Upper lobe of right lung (tissue), 1 donor: Measurements from ENCODE around the gene BMP10. TPM values are rescaled to one million over a fixed set of nuclear protein-coding genes. Genes with fewer than 3 reads are reported as not detected.

Source experiments
- ATAC-seq: fragments of 200-7000 bp; cut with Tn5 transposase; one replicate; pipeline ENCODE4 v1.9.1; 2020; ENCODE audit warnings: mild to moderate bottlenecking, moderate library complexity
- DNase-seq: peaks from one replicate; pipeline ENCODE4 v3.0.0-alpha.2; 2020
- H3K27ac ChIP-seq: fragments of 200-600 bp; one replicate; pipeline ENCODE4 v1.8.0; 2022
- H3K27me3 ChIP-seq: fragments of 200-600 bp; one replicate; pipeline ENCODE4 v1.8.0; 2022; ENCODE audit warnings: mild to moderate bottlenecking
- H3K36me3 ChIP-seq: fragments of 200-600 bp; one replicate; pipeline ENCODE4 v1.8.0; 2022
- H3K4me1 ChIP-seq: fragments of 200-600 bp; one replicate; pipeline ENCODE4 v1.8.0; 2022
- H3K4me3 ChIP-seq: fragments of 200-600 bp; one replicate; pipeline ENCODE4 v1.8.0; 2022; ENCODE audit warnings: mild to moderate bottlenecking
- H3K9me3 ChIP-seq: fragments of 200-600 bp; one replicate; pipeline ENCODE4 v1.8.0; 2022
- CTCF ChIP-seq: fragments of 200-600 bp; IDR thresholded peaks from one replicate; pipeline ENCODE4 v1.8.0; 2022; ENCODE audit warnings: antibody characterized with exemption
- intact Hi-C: fragments of 100-400 bp; cut with DNase I; formaldehyde crosslinking; loops from one replicate; pipeline ENCODE4 v1.11.0; 2022
- total RNA-seq: library from RNA; stranded (reverse); fragmentation: NEBNext Ultra II Directional; extraction: Animal tissue kit (Norgen Biotek cat#: 25700); gene quantifications from one replicate; pipeline ENCODE4 v1.2.1, GENCODE V29; 2021
- donor health status: DM: no; HTN: yes; CAD: no; lungs with severe emphysema.

The BMP10 gene
- total RNA-seq, 1 donor from 2014 or later: 1.4 TPM

- Histone ChIP-seq H3K36me3 (no peaks in the 10 kb centered on the region), H3K9me3 (no peaks in the 10 kb centered on the region), H3K27ac (no peak overlapping the region), H3K27me3 (no peaks in the 10 kb centered on the region), H3K4me3 (no peak overlapping the region), H3K4me1 (no peaks in the 10 kb centered on the region)
- TF ChIP-seq CTCF: no peak
- intact Hi-C loops: no loop called here
- ATAC-seq: no peak
- DNase-seq: no peak
Measured at GRCh38 chr2:68879296-68879695, 8.1 kb upstream of the BMP10 start.

- H3K36me3 ChIP-seq: no peaks in the 10 kb centered on the region
- intact Hi-C loops: no loop called here
- H3K4me1 ChIP-seq: no peaks in the 10 kb centered on the region
- no peaks in the 10 kb centered on the region for H3K9me3 ChIP-seq
- H3K4me3 ChIP-seq: no peak overlapping the region
- TF ChIP-seq CTCF: no peak
- DNase-seq (no peak), ATAC-seq (no peak)
- no peaks in the 10 kb centered on the region for H3K27me3 ChIP-seq
- H3K27ac ChIP-seq: no peak overlapping the region
Measured at GRCh38 chr2:68878753-68879152, 7.6 kb upstream of the BMP10 start.

- TF ChIP-seq CTCF: no peak
- H3K36me3 ChIP-seq: no peaks in the 10 kb centered on the region
- no peaks in the 10 kb centered on the region for H3K27me3 ChIP-seq
- H3K9me3 ChIP-seq: no peaks in the 10 kb centered on the region
- intact Hi-C loops: no loop called here
- no peak for ATAC-seq
- no peaks in the 10 kb centered on the region for H3K4me1 ChIP-seq
- no peak overlapping the region for H3K27ac ChIP-seq
- H3K4me3 ChIP-seq: no peak overlapping the region
- no peak for DNase-seq
Measured at GRCh38 chr2:68878071-68878711, 7.0 kb upstream of the BMP10 start.

GRCh38 chr2:68877079-68877772 lies 6.0 kb upstream of the BMP10 start:
- H3K4me1 ChIP-seq: no peaks in the 10 kb centered on the region
- H3K36me3 ChIP-seq: no peaks in the 10 kb centered on the region
- DNase-seq (no peak), ATAC-seq (no peak)
- no peaks in the 10 kb centered on the region for H3K27me3 ChIP-seq
- no peak overlapping the region for H3K4me3 ChIP-seq
- H3K9me3 ChIP-seq: no peaks in the 10 kb centered on the region
- TF ChIP-seq CTCF: no peak
- intact Hi-C loops: no loop called here
- H3K27ac ChIP-seq: no peak overlapping the region

GRCh38 chr2:68870215-68870614 lies 982 bp downstream of the BMP10 start:
- Histone ChIP-seq H3K27ac (no peak overlapping the region), H3K36me3 (no peaks in the 10 kb centered on the region), H3K9me3 (no peaks in the 10 kb centered on the region), H3K4me3 (no peak overlapping the region), H3K27me3 (no peaks in the 10 kb centered on the region), H3K4me1 (no peaks in the 10 kb centered on the region)
- no peak for TF ChIP-seq CTCF
- ATAC-seq (no peak), DNase-seq (no peak)
- intact Hi-C loops: no loop called here
